Right lobe of liver (tissue), 4 donors: ENCODE results near the gene DBX1.

Experiments
- POLR2A ChIP-seq: fragments of 450-650 bp; IDR thresholded peaks from one replicate; pipeline ENCODE4 v1.6.1; 2017; ENCODE audit warnings: antibody characterized with exemption, mild to moderate bottlenecking
- TF ChIP-seq, protein P1 (sequence below), 4 donors: fragments of 200-600 bp in 3 of 4; fragments of 450-650 bp in 1 of 4; IDR thresholded peaks; one replicate each; pipeline versions ENCODE4 v1.5.1 to v1.8.0; 2016 to 2022; ENCODE audit warnings: antibody characterized with exemption in 4 of 4, mild to moderate bottlenecking in 2 of 4
- donor health status: DM: no; HTN: no; CAD: no.
- donor health status: DM: no; HTN: no; CAD: no.
- donor health status: DM: no; HTN: yes; CAD: no.

DNA sequence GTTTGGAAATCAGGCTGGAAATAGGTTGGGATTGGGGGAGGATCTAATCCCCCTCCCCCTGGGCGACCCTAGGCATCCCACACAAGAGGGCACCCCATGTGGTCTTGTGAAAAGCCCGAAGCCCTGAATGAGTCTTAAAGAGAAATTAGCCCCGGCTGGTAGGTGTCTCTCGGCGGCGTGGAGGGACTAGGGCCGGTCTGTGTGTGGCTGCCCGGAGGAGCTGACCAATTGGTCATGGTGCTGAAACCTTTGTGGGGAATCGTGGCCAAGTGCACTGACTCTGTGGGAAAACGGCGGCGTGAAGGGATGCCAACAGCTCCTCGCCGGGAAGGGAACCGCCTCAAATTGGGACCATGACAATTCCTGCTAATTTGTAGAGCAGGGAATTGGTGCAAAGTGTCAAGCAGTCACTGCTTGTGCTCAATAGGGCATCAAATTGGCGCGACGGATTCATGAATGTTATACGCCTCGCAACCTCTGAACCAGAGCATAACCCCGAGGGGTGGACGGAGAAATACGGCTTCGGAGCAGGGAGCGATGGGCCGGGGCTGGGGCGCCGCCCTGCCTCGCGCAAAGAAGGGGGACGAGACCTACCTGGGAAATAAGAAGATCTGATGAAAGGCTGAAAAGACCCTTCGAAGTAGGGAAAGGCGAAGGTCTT is 1.5 kb downstream of the DBX1 start:
- no peak for TF ChIP-seq POLR2A
- TF ChIP-seq, protein P1, sequence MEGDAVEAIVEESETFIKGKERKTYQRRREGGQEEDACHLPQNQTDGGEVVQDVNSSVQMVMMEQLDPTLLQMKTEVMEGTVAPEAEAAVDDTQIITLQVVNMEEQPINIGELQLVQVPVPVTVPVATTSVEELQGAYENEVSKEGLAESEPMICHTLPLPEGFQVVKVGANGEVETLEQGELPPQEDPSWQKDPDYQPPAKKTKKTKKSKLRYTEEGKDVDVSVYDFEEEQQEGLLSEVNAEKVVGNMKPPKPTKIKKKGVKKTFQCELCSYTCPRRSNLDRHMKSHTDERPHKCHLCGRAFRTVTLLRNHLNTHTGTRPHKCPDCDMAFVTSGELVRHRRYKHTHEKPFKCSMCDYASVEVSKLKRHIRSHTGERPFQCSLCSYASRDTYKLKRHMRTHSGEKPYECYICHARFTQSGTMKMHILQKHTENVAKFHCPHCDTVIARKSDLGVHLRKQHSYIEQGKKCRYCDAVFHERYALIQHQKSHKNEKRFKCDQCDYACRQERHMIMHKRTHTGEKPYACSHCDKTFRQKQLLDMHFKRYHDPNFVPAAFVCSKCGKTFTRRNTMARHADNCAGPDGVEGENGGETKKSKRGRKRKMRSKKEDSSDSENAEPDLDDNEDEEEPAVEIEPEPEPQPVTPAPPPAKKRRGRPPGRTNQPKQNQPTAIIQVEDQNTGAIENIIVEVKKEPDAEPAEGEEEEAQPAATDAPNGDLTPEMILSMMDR (IDR thresholded peaks at IDR 0.05), result no peak
